Mammary epithelial cell (primary cell): ENCODE measurements around the gene STARD7.

Source experiments
- EZH2 ChIP-seq: IDR thresholded peaks from 2 replicates; pipeline ENCODE4 v1.6.1; 2012; ENCODE audit warnings: low read length, inconsistent platforms, borderline replicate concordance
- TF ChIP-seq, protein P1 (sequence below), 2 donors: IDR thresholded peaks in 1 of 2; conservative IDR thresholded peaks in 1 of 2; 2 replicates each; pipeline ENCODE4 v1.5.1; 2011 to 2012; ENCODE audit warnings: inconsistent platforms in 2 of 2, low read length in 2 of 2, mild to moderate bottlenecking in 2 of 2, control low read depth in 1 of 2, low read depth in 1 of 2; ENCODE audit not compliant: insufficient read depth in 1 of 2; ENCODE audit errors: extremely low read depth in 1 of 2

DNA sequence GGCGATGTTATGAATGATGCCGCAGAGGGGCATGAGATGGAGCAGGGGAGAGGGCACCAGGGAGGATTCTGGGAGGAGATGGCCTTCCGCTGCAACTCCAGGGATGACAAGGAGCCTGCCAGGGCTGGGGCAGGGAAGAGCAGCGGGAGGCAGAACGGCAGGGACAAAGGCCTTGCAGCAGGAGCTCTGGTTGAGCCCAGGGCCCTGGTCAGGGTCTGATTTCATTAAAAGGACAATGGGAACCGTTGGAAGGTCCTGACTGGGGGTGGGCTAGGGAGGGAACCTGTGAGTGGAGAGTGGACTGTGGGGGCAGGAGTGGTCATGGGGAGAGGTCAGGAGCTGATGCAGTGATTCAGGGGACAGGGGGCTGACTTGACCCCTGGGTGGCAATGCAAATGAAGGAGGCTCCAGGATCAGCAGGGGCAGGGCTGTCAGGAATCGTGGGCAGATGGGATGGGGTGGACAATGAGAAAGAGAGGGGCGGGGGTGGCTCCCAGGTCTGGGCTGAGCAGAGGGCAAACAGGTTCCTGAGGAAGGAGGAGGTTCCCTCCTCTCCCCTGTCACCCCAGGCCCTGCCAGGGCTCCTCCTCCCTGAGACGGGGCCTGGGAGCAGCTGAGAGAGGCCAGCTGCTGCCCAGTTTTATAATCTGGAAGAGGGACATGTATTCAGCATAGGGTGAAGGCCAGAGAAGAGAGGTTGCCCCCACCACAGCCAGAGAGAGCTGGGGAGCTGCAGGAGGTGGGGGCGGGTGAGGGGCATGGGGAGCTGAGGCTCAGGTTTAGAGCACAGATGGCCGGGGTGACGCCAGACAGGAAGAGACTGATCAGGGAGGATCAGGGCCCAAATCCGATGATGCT is 56.1 kb downstream of the STARD7 start:
- TF ChIP-seq, protein P1, sequence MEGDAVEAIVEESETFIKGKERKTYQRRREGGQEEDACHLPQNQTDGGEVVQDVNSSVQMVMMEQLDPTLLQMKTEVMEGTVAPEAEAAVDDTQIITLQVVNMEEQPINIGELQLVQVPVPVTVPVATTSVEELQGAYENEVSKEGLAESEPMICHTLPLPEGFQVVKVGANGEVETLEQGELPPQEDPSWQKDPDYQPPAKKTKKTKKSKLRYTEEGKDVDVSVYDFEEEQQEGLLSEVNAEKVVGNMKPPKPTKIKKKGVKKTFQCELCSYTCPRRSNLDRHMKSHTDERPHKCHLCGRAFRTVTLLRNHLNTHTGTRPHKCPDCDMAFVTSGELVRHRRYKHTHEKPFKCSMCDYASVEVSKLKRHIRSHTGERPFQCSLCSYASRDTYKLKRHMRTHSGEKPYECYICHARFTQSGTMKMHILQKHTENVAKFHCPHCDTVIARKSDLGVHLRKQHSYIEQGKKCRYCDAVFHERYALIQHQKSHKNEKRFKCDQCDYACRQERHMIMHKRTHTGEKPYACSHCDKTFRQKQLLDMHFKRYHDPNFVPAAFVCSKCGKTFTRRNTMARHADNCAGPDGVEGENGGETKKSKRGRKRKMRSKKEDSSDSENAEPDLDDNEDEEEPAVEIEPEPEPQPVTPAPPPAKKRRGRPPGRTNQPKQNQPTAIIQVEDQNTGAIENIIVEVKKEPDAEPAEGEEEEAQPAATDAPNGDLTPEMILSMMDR (conservative IDR thresholded peaks at IDR 0.05 in 1 of 2, IDR thresholded peaks at IDR 0.05 in 1 of 2; ENCODE audit: extremely low read depth in 1 of 2, insufficient read depth in 1 of 2, low read depth in 1 of 2, low read length in 2 of 2) = no peak
- no peak for TF ChIP-seq EZH2
